ENCODE results near the gene AMOTL1. TPM values are rescaled to one million over a fixed set of nuclear protein-coding genes. Genes with fewer than 3 reads are reported as not detected.

AMOTL1 gene
- polyA plus RNA-seq, 1 of the 3 experiments (the other 2 are of a cell fraction): 10.7 TPM

DNA sequence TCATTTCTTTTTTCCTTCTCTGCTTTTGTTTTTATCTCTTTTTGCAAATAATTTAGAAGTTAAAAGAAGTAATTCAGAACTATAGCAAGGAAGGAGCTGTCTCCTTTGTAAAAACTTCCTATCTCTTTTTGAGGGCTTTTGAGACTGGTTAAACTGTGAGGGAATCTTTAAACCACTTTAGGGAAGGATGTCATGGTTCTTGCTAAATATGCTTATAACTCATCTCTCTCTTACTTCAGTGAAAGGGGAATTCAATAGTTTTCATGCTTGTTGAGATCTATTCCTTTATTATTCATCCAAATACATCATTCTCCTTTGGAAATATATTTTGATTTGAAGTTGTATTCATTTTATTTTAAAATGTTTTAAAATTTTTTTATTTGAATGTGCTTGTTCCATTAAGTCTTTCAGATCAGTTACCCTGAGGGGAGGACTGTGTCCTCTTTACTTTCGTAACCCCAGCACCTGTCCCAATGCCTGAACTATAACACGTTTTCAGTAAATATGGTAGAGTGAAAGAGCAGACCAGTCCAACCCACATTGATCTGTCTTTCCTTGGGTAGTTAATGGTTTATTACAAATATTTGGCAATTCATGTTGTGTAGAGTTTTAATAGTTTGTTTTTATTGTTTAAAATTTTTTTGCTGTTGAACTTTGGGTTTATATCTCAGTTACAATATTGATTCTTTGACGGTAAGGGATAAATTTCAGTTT is 27.5 kb downstream of the AMOTL1 start:
- ChIA-PET POLR2A (no interaction called here), CTCF (interaction anchor here (1.2 to 2.3 kb wide), 3 partner anchors 9 to 172 kb away, joined by 3 to 14 read pairs (median 10); no protein-coding TSS in a partner anchor)
- H3K4me1 ChIP-seq (ENCODE audit: control insufficient read depth in 1 of 2, insufficient read depth in 2 of 2, low read depth in 1 of 2, low read length in 1 of 2): peaks cover 26 to 35% of the 10 kb centered on the region in 2 experiments
- peaks cover 84% of the 10 kb centered on the region for H3K79me2 ChIP-seq (ENCODE audit: insufficient read depth)
- H3K27me3 ChIP-seq (ENCODE audit: insufficient read depth): no peaks in the 10 kb centered on the region
- no peaks in the 10 kb centered on the region for H3K9me2 ChIP-seq
- peak overlapping the region; percentile 21 to 55; a peak in 3 of 4 replicates for H3K4me3 ChIP-seq (ENCODE audit: low read depth in 2 of 2, low read length in 1 of 2)
- H3F3A ChIP-seq (replicated peaks; ENCODE audit: insufficient read depth): peaks cover 28% of the 10 kb centered on the region
- H3K9ac ChIP-seq: peak overlapping the region; percentile 72
- 0 out of 2 replicates have a peak, but pooled peaks cover 3% of the 10 kb centered on the region for H4K20me1 ChIP-seq (ENCODE audit: insufficient read depth)
- no peak overlapping the region for H2AFZ ChIP-seq (ENCODE audit: low read depth)
- TF ChIP-seq EZH2phosphoT487 (IDR thresholded peaks at IDR 0.05; ENCODE audit: borderline replicate concordance, low read depth) (no peak), TCF12 (IDR thresholded peaks at IDR 0.05) (no peak), SMC3 (IDR thresholded peaks at IDR 0.05; ENCODE audit: low read depth, low read length) (no peak), ELF1 (IDR thresholded peaks at IDR 0.05) (no peak), RXRA (IDR thresholded peaks at IDR 0.05; ENCODE audit: borderline replicate concordance, low read depth) (no peak), EP300 (IDR thresholded peaks at IDR 0.05; ENCODE audit: borderline replicate concordance in 1 of 2, low read depth in 1 of 2, low read length in 1 of 2) (no peak), NFIC (IDR thresholded peaks at IDR 0.05; ENCODE audit: borderline replicate concordance) (no peak), TEAD4 (IDR thresholded peaks at IDR 0.05; ENCODE audit: borderline replicate concordance, insufficient read depth) (no peak), TAF1 (IDR thresholded peaks at IDR 0.05; ENCODE audit: borderline replicate concordance, low read depth, low read length) (no peak), RFX5 (IDR thresholded peaks at IDR 0.05; ENCODE audit: low read length) (no peak), NRF1 (IDR thresholded peaks at IDR 0.05; ENCODE audit: low read depth, low read length) (no peak), FOSL2 (IDR thresholded peaks at IDR 0.05; ENCODE audit: borderline replicate concordance, low read depth) (no peak)
- TF ChIP-seq, protein P1, sequence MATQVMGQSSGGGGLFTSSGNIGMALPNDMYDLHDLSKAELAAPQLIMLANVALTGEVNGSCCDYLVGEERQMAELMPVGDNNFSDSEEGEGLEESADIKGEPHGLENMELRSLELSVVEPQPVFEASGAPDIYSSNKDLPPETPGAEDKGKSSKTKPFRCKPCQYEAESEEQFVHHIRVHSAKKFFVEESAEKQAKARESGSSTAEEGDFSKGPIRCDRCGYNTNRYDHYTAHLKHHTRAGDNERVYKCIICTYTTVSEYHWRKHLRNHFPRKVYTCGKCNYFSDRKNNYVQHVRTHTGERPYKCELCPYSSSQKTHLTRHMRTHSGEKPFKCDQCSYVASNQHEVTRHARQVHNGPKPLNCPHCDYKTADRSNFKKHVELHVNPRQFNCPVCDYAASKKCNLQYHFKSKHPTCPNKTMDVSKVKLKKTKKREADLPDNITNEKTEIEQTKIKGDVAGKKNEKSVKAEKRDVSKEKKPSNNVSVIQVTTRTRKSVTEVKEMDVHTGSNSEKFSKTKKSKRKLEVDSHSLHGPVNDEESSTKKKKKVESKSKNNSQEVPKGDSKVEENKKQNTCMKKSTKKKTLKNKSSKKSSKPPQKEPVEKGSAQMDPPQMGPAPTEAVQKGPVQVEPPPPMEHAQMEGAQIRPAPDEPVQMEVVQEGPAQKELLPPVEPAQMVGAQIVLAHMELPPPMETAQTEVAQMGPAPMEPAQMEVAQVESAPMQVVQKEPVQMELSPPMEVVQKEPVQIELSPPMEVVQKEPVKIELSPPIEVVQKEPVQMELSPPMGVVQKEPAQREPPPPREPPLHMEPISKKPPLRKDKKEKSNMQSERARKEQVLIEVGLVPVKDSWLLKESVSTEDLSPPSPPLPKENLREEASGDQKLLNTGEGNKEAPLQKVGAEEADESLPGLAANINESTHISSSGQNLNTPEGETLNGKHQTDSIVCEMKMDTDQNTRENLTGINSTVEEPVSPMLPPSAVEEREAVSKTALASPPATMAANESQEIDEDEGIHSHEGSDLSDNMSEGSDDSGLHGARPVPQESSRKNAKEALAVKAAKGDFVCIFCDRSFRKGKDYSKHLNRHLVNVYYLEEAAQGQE (IDR thresholded peaks at IDR 0.05; ENCODE audit: low read depth, low read length): no peak
- TF ChIP-seq, protein P2, sequence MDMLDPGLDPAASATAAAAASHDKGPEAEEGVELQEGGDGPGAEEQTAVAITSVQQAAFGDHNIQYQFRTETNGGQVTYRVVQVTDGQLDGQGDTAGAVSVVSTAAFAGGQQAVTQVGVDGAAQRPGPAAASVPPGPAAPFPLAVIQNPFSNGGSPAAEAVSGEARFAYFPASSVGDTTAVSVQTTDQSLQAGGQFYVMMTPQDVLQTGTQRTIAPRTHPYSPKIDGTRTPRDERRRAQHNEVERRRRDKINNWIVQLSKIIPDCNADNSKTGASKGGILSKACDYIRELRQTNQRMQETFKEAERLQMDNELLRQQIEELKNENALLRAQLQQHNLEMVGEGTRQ (IDR thresholded peaks at IDR 0.05; ENCODE audit: borderline replicate concordance, low read depth, low read length): no peak
- TF ChIP-seq, protein P3, sequence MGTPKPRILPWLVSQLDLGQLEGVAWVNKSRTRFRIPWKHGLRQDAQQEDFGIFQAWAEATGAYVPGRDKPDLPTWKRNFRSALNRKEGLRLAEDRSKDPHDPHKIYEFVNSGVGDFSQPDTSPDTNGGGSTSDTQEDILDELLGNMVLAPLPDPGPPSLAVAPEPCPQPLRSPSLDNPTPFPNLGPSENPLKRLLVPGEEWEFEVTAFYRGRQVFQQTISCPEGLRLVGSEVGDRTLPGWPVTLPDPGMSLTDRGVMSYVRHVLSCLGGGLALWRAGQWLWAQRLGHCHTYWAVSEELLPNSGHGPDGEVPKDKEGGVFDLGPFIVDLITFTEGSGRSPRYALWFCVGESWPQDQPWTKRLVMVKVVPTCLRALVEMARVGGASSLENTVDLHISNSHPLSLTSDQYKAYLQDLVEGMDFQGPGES (IDR thresholded peaks at IDR 0.05; ENCODE audit: low read depth, low read length): no peak
- no peaks in the 10 kb centered on the region for H3K9me3 ChIP-seq
- peaks cover 18 to 22% of the 10 kb centered on the region in 2 experiments for H3K36me3 ChIP-seq (replicated peaks in 1 of 2; ENCODE audit: control insufficient read depth in 1 of 2, insufficient read depth in 2 of 2, low read length in 1 of 2)
- peak overlapping the region; percentile 84 to 99; a peak in 3 of 4 replicates for H3K27ac ChIP-seq (ENCODE audit: low read depth in 2 of 2, low read length in 1 of 2)
- H3K4me2 ChIP-seq: peak overlapping the region; percentile 73
- DNase-seq: no peak
- WGBS (ENCODE audit: low lambda C conversion rate): 96% methylated on average over 3 of the region's 3 CpGs
